Retinal pigment epithelial cell (primary cell): Measurements from ENCODE around the gene CPNE7.
"Not testable (repeated sequence)": the region's sequence is repeated elsewhere in the genome, so short reads cannot be mapped to it uniquely, and the experiment has no call there.

Source experiments
- DNase-seq: peaks from one replicate; pipeline ENCODE4 v3.0.0-alpha.2; 2010; ENCODE audit warnings: low read depth
- H3K4me3 ChIP-seq: 2 replicates; pipeline ENCODE4 v1.5.1; 2011; ENCODE audit warnings: mild to moderate bottlenecking, low read length, control low read depth, moderate library complexity
- TF ChIP-seq, protein P1 (sequence below): conservative IDR thresholded peaks from 2 replicates; pipeline ENCODE4 v1.5.1; 2011; ENCODE audit warnings: low read depth, low read length, control low read depth, inconsistent platforms

Gene CPNE7

GRCh38 chr16:89582614-89583196 is 7.1 kb downstream of the CPNE7 start:
- TF ChIP-seq, protein P1, sequence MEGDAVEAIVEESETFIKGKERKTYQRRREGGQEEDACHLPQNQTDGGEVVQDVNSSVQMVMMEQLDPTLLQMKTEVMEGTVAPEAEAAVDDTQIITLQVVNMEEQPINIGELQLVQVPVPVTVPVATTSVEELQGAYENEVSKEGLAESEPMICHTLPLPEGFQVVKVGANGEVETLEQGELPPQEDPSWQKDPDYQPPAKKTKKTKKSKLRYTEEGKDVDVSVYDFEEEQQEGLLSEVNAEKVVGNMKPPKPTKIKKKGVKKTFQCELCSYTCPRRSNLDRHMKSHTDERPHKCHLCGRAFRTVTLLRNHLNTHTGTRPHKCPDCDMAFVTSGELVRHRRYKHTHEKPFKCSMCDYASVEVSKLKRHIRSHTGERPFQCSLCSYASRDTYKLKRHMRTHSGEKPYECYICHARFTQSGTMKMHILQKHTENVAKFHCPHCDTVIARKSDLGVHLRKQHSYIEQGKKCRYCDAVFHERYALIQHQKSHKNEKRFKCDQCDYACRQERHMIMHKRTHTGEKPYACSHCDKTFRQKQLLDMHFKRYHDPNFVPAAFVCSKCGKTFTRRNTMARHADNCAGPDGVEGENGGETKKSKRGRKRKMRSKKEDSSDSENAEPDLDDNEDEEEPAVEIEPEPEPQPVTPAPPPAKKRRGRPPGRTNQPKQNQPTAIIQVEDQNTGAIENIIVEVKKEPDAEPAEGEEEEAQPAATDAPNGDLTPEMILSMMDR = no peak
- no peak for DNase-seq
- no peak overlapping the region for H3K4me3 ChIP-seq

DNA sequence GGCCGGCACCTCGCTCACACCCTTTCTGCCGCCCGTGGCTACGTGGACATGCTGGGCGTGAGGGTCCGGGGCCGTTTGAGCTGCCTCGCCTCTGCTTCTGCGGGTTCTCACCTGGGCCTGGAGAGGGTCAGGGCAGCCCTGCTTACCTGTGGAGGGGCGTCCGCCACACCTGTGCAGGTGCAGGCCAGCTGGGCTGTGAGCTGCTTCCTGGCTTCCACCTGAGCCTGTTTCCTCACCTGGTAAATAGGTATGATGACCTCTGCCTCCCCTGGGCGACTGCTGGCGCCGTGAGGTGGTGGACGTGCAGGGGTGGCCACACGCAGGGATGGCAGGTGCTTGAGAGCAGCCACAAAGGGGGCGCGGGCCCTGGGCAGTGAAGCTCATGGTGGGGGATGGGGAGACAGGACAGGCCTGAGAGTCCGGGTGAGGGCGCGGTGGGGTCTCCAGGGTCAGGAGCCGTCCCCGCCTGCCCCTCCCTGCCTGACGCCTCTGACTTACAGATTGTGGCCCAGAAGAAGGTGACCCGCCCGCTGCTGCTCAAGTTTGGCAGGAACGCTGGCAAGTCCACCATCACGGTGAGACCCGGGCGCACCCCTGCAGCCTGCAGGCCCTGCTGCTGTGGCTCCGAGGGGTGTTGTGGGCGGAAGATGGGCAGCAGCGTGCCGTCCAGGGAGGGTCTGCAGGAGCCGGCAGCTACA is 7.8 kb downstream of the CPNE7 start:
- no peak overlapping the region for H3K4me3 ChIP-seq
- TF ChIP-seq, protein P1 = no peak
- DNase-seq = no peak

DNA sequence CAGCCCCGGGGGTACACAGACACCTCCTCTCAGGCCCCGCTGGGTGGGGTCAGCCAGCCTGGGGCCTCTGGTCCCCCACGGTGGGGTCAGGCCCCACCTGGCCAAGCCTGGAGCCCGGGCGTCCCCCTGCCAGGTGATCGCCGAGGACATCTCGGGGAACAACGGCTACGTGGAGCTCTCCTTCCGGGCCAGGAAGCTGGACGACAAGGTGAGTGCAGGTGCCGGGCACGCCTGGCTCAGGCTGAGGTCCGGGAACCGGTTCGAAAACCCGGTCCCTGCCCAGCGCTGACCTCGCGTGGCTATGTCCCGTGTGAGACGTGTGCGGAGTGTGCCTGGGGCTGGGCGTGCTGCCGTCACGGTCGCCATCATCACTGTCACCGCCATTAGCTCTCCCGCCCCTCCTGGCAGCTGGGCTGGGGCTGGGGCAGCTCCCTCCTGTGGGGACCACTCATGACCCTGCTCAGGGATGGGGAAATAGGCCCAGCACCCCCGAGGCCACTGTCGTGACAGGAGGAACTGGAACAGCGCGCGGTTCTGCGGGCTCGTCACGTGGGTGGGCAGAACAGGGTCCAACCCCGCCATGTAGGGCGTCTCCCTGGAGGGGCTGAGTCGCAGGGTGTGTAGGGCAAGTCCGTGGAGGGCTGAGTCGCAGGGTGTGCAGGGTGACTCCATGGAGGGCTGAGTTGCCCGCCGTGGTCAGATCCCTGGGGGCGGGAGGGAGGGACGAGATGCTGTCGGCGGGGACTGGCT is 8.5 kb downstream of the CPNE7 start:
- DNase-seq = no peak
- no peak overlapping the region for H3K4me3 ChIP-seq
- TF ChIP-seq, protein P1 = no peak

DNA sequence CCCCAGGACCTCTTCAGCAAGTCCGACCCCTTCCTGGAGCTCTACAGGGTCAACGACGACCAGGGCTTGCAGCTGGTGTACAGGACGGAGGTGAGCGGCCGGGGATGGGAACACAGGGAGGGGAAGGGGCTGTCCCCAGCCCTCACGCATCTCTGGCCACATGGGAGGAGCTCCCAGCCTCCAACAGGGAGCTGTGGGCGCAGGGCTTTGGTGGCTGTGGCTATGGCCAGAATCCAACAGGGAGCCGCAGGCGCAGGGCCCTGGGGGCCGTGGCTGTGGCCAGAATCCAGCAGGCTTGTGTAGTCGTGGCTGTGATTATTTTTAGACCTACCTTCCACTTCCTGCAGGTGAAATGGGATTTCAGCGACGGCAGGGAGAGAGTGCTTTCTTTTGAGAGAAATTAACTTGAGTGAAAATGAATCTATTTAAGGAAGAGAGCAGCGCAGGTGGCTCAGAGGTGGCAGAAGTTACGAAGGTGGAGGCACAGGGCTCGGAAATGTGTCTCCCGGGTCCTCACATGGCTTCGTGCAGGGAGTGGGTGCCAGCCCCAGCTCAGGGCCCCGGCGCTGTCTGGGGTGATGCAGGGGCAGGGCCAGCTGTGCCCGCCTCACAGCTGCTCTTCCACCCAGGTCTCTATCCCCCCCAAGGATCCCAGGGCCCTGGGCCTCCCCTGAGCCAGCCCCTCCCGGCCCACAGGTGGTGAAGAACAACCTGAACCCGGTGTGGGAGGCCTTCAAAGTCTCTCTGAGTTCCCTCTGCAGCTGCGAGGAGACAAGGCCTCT is 9.4 kb downstream of the CPNE7 start:
- TF ChIP-seq, protein P1 = no peak
- H3K4me3 ChIP-seq = no peak overlapping the region
- no peak for DNase-seq

DNA sequence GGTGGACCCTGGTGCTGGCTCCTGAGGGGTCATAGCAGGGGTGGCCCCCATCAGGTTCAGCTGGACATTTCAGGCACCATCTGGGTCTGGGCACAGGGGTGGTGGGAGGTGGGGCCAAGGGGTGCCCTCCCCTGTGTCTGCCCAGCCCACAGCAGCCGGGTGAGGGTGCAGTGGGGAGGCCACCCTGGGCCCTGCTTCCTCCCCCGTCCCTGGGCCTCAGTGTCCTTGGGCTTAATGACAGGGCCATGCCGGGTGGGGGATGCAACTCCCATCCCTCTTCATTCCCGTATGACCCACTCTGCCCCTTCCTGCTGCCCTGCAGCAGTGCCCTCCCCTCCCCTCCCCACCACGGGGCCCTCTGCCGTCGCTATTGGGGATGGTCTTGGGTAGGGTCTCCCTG is 10.7 kb downstream of the CPNE7 start:
- no peak overlapping the region for H3K4me3 ChIP-seq
- TF ChIP-seq, protein P1 = no peak
- no peak for DNase-seq

- no peak overlapping the region for H3K4me3 ChIP-seq
- no peak for DNase-seq
- TF ChIP-seq, protein P1 = no peak
These were observed 11.3 kb downstream of the CPNE7 start for GRCh38 chr16:89586853-89587252.

DNA sequence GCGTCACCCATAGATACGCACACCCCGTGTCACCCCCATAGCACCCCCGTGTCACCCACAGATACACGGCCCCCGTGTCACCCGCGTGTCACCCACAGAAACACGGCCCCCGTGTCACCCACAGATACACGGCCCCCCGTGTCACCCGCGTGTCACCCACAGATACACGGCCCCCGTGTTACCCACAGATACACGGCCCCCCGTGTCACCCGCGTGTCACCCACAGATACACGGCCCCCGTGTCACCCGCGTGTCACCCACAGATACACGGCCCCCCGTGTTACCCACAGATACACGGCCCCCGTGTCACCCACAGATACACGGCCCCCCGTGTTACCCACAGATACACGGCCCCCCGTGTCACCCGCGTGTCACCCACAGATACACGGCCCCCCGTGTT is 12.1 kb downstream of the CPNE7 start:
- not testable (repeated sequence) for DNase-seq, H3K4me3 ChIP-seq
